ENCODE measurements around the gene ETS1. TPM values are rescaled to one million over a fixed set of nuclear protein-coding genes. Genes with fewer than 3 reads are reported as not detected.

ETS1 gene
- total RNA-seq, 1 experiment from 2014 or later: 1.1 TPM

DNA sequence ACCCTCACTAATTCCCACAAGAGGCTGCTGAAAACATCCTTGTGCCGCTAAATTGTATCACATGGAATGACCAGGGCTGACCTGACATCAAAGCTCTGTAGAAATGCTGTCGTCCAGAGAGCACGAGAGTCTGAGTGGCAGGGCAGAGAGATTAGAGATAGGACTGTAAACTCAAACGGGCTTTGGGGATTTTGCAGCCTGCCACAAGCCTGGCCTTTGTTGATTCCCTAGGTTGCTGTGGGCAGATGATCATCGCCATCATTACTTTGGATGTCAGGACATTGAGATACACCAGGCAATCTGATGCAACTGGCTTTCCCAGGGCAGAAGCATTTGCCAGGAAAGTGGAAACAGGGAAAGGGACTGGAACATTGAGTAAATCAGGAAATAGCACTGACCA lies 131.6 kb downstream of the ETS1 start:
- no peak overlapping the region for H3K4me3 Mint-ChIP-seq (ENCODE audit: unreplicated experiment)
- no peak overlapping the region for H3K4me3 ChIP-seq (ENCODE audit: low read depth, low read length)
- DNase-seq: no peak
- no peaks in the 10 kb centered on the region for H3K36me3 Mint-ChIP-seq (ENCODE audit: insufficient read depth, unreplicated experiment)
- H3K9me3 Mint-ChIP-seq (ENCODE audit: unreplicated experiment): no peaks in the 10 kb centered on the region
- POLR2A ChIA-PET: no interaction called here
- no peaks in the 10 kb centered on the region for H3K27me3 ChIP-seq (replicated peaks; ENCODE audit: control insufficient read depth, insufficient read depth, low read length)
- no peaks in the 10 kb centered on the region for H3K27me3 Mint-ChIP-seq (ENCODE audit: insufficient read depth, unreplicated experiment)
- H3K36me3 ChIP-seq (ENCODE audit: control insufficient read depth, insufficient read depth, low read length): no peaks in the 10 kb centered on the region
- H3K4me1 Mint-ChIP-seq (ENCODE audit: low read depth, unreplicated experiment): no peaks in the 10 kb centered on the region
- no peaks in the 10 kb centered on the region for H3K4me1 ChIP-seq
- no peaks in the 10 kb centered on the region for H3K9me3 ChIP-seq
- no TSS peak for BruUV-seq (replicated peaks)
- no peak for TF ChIP-seq CTCF (IDR thresholded peaks at IDR 0.05; ENCODE audit: insufficient read depth in 1 of 2, low read depth in 1 of 2, low read length in 1 of 2, severe bottlenecking in 1 of 2, unreplicated experiment in 1 of 2)
- CTCF ChIA-PET: no interaction called here
- H3K27ac Mint-ChIP-seq (ENCODE audit: unreplicated experiment): no peak overlapping the region
- intact Hi-C loops (cut with micrococcal nuclease; ENCODE audit: unreplicated experiment): no loop called here

DNA sequence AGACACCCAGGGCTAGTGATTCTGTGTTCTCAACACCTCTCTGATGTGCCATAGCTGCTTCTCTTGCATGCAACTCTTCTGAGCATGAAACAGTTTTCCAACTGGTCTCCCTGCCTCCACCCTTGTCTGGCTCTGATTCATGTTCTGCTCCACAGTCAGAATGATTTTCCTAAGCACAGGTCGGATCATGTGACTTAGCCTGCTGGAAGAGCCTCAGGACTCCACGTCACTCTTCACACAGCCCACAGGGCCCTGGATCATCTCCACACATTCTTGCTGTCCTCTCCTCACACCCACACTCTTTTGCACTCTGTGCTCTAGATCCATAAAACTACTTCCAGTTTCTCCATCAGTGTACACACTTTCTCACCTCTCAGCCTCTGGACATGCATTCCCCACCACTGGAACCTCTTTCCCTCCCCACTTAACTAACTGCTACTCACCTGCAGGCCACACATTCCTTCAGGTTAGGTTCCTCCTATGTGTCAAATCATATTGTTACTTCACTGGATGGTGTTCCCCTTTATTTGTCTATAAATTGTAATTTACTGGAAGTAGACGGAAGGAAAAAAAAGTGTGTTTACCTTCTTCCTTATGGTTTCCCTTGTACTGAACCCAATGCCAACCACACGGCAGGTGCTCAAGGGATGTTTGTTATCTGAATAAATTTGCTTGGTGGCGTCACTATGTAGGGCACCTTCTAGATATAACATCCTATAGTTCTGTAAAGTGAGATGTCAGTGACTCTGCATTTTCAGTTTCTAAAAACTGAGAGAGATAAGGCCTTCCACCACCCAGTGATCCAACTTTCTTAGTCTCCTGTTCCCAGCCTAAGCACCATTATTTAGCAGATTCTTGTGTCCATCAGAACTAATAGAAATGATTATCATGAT lies 133.7 kb downstream of the ETS1 start:
- no peak overlapping the region for H3K4me3 Mint-ChIP-seq (ENCODE audit: unreplicated experiment)
- Histone ChIP-seq H3K4me1 (peaks cover 12% of the 10 kb centered on the region), H3K9me3 (no peaks in the 10 kb centered on the region), H3K4me3 (ENCODE audit: low read depth, low read length) (no peak overlapping the region), H3K36me3 (ENCODE audit: control insufficient read depth, insufficient read depth, low read length) (no peaks in the 10 kb centered on the region), H3K27me3 (replicated peaks; ENCODE audit: control insufficient read depth, insufficient read depth, low read length) (no peaks in the 10 kb centered on the region)
- BruUV-seq (replicated peaks): no TSS peak
- CTCF ChIA-PET: no interaction called here
- DNase-seq: no peak
- peaks cover 6% of the 10 kb centered on the region for H3K4me1 Mint-ChIP-seq (ENCODE audit: low read depth, unreplicated experiment)
- no peaks in the 10 kb centered on the region for H3K9me3 Mint-ChIP-seq (ENCODE audit: unreplicated experiment)
- H3K36me3 Mint-ChIP-seq (ENCODE audit: insufficient read depth, unreplicated experiment): no peaks in the 10 kb centered on the region
- no peak for TF ChIP-seq CTCF (IDR thresholded peaks at IDR 0.05; ENCODE audit: insufficient read depth in 1 of 2, low read depth in 1 of 2, low read length in 1 of 2, severe bottlenecking in 1 of 2, unreplicated experiment in 1 of 2)
- POLR2A ChIA-PET: no interaction called here
- H3K27me3 Mint-ChIP-seq (ENCODE audit: insufficient read depth, unreplicated experiment): no peaks in the 10 kb centered on the region
- intact Hi-C loops (cut with micrococcal nuclease; ENCODE audit: unreplicated experiment): no loop called here
- no peak overlapping the region for H3K27ac Mint-ChIP-seq (ENCODE audit: unreplicated experiment)

GRCh38 chr11:128451652-128452470 lies 135.5 kb downstream of the ETS1 start:
- Histone ChIP-seq H3K9me3 (no peaks in the 10 kb centered on the region; the same call in 1 of the 2 replicates), H3K36me3 (ENCODE audit: control insufficient read depth, insufficient read depth, low read length) (no peaks in the 10 kb centered on the region), H3K4me3 (ENCODE audit: low read depth, low read length) (no peak overlapping the region), H3K27me3 (replicated peaks; ENCODE audit: control insufficient read depth, insufficient read depth, low read length) (no peaks in the 10 kb centered on the region), H3K4me1 (peaks cover 19% of the 10 kb centered on the region)
- BruUV-seq (replicated peaks): no TSS peak
- POLR2A ChIA-PET: no interaction called here
- no peak for TF ChIP-seq CTCF (IDR thresholded peaks at IDR 0.05; ENCODE audit: insufficient read depth in 1 of 2, low read depth in 1 of 2, low read length in 1 of 2, severe bottlenecking in 1 of 2, unreplicated experiment in 1 of 2)
- DNase-seq: no peak
- intact Hi-C loops (cut with micrococcal nuclease; ENCODE audit: unreplicated experiment): no loop called here
- H3K4me3 Mint-ChIP-seq (ENCODE audit: unreplicated experiment): no peak overlapping the region
- peaks cover 14% of the 10 kb centered on the region for H3K4me1 Mint-ChIP-seq (ENCODE audit: low read depth, unreplicated experiment)
- H3K27me3 Mint-ChIP-seq (ENCODE audit: insufficient read depth, unreplicated experiment): no peaks in the 10 kb centered on the region
- CTCF ChIA-PET: no interaction called here
- no peaks in the 10 kb centered on the region for H3K36me3 Mint-ChIP-seq (ENCODE audit: insufficient read depth, unreplicated experiment)
- no peak overlapping the region for H3K27ac Mint-ChIP-seq (ENCODE audit: unreplicated experiment)
- H3K9me3 Mint-ChIP-seq (ENCODE audit: unreplicated experiment): no peaks in the 10 kb centered on the region

Measured in Caco-2 (cell line).